Muscle of back (tissue), 11 donors: ENCODE measurements around the gene ARMH4. TPM values are rescaled to one million over a fixed set of nuclear protein-coding genes. Genes with fewer than 3 reads are reported as not detected.

Experiments
- DNase-seq, 3 donors: peaks; one replicate each; pipeline versions ENCODE4 v3.0.0 to v3.0.0-alpha.2; 2013
- polyA plus RNA-seq, 10 donors: library from polyadenylated mRNA; unstranded; fragments of 120-200 nt; gene quantifications; one replicate each; pipeline ENCODE4 v1.2.1, GENCODE V29; 2013; ENCODE audit not compliant: insufficient read length in 10 of 10

ARMH4 gene
- polyA plus RNA-seq, 10 donors: 7.1 to 14.9 (median 12.1) TPM

DNA sequence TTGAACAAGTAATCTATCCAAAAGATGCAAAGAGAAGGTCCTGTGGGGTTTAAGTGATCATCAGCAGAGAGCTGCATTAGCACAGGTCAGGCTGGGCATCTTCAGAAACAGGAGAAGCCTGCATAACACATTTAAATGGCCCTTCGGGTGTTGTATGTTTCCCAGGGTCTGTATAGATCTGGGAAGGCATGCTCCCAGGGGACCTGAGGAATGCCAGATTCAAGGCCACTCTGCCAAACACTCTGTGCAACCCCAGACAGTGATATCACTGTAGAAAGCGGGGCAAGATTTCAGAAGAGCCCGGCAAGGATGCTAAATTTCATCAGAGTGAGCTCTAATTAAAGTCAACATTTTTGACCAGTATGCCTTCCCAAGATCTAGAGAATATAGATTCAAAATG is 92.9 kb downstream of the ARMH4 start:
- no peak for DNase-seq

DNA sequence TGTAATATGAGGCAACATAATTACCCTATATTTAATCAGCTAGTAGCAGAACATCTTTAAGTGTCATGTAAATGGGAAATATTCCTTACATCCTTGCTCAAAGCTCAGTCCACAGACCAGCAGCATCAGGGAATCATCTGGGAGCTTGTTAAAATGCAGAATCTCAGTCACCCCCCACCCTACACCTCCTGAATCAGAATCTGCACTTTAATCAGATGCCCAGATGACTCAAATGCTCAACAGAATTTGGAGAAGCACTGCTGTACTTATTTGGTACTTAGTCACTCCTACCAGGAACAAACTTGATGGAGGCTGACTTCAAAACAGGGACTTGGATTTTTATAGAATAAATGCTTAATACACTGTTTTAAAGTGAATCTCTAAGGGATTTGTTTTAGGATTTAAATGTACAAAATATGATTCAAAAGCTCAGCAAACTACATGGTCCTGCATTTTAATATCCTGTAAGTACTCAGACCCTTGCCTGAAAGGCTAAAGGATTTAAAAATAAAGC is 96.5 kb downstream of the ARMH4 start:
- DNase-seq: no peak

GRCh38 chr14:58054100-58054499 is 97.9 kb downstream of the ARMH4 start:
- DNase-seq: peak in 2 of 3 donors; percentile 5 to 9

DNA sequence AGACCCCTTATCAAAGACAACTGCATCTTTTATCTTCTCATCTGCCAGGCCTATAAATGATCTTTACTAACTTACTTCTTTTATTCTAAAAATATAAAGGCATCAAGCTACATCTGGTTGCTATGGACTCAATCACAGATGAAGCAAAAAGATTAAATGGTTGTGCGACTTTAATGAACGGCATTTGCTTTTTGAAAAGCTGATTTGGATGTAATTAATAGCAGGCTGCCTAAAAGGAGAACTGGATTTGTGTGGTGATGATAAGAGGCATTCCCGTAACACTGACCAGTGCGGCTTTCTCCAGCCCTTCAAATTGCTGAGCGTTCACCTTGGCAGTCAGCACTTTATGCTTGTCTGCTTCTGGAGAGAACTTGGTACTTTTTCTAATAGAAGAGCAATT is 103.8 kb downstream of the ARMH4 start:
- DNase-seq: no peak

DNA sequence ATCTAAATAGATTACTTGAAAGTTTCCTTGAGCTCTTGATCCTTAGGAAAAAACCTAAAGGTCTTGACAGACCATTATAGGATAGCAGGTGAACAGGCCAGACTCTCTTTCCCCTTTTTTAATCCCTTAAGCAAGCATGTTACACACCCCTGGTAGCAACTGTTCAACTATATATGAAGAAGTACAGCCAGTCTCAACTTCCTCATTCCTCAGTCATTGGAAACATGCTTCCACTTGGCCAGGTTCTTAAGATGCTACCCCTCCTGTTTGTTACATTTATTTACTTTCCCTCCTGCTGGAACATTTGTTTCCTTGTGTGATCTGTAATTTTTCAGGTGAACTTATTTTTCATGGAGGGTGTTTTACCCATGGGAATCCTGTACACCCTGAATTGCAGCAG is 124.1 kb downstream of the ARMH4 start:
- DNase-seq: no peak

DNA sequence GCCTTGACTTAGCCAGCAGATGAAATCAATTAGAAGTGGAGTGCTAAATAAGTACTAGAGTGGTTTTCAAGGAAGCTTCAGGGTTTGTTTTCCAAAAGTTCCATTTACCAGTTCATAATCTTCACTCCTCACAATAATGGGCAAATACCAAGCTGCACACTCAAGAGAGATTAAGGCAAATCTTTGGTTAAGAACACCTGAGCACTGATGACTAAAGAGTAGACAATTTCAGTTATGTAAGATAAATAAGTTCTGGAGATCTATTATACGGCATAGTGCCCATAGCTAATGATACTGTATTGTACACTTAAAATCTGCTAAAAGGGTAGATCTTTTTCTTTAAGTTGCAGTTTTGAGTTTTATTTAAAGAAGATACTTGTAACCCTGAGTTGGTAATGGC is 125.0 kb downstream of the ARMH4 start:
- DNase-seq: no peak

- DNase-seq: no peak
Measured at GRCh38 chr14:58026219-58026618, 125.8 kb downstream of the ARMH4 start.

GRCh38 chr14:58014778-58015177 is 137.2 kb downstream of the ARMH4 start:
- DNase-seq: no peak

GRCh38 chr14:58002618-58003017 is 149.4 kb downstream of the ARMH4 start:
- DNase-seq: no peak

DNA sequence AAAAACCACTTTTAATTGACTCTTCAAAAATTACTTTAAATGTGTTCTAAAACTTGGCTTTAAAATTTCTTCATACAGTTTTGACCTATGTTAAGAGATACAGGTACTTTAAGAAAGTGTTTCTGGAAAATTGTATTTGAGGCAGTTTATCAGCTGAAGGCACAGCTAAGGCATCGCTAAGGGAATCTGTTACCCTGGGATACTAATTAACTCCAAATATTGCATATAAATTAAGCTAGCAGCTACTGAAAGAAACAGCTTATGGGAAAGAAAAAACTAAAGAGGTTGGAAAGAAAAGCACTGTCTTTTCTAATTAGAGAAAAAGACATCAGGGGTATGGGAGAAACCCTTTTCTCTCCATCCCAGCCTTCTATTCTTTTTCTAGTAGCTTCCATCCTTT is 152.0 kb downstream of the ARMH4 start:
- no peak for DNase-seq

DNA sequence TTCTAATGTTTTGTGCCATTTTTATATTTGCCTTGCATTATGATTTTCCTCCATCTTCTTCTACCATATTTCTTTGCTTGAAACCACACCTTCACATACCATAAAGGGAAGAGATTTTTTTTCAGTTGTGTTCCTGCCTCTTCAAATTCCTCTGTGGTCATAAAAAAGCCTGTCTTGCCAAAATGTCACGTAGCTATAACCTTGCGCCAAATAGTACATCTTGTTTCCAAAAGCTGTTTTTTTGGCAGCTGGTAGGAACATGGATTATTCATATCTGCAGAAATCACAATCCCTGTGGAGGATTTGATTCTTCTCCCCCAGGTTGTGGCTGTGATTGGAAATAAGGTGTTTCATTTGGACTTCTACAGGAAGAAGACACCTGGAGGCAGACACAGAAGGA is 152.5 kb downstream of the ARMH4 start:
- no peak for DNase-seq

DNA sequence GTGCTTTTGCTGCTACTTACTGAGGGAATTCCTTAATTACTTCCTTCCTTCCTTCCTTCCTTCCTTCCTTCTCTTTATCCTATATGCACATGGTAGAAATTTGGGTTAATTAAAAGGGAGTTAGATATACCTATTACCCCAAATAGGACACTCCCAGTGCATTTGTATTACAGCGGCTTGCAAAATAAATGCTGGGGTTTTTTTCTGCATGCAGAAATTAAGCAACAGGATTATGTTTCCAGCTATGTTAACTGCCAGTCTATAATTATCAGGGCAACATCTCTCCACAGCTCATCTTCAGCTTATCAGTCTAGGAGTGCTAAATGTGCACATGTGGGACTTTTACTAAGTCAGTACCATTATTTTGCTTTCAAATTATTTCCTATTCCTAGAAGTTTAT is 153.2 kb downstream of the ARMH4 start:
- no peak for DNase-seq

DNA sequence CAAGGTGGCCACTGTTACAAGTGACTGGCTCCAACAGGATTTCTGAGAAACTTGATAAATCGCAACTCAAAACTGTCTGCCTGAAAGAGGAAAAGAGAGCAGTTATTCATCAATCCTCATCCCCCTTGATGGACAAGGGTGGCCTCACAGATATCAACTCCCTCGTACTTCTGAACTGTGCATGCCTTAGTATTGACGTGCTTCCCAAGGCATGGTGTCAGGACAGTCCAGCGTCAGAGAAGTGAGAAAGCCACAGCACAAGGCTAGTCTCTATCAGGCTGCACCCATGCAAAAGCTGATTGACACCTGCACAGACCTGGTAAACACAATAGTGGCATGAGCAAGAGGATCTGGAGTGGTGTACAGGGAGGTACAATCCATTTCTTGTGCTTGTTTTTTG is 160.7 kb downstream of the ARMH4 start:
- no peak for DNase-seq

GRCh38 chr14:57988445-57988844 is 163.6 kb downstream of the ARMH4 start:
- DNase-seq: no peak

GRCh38 chr14:57987596-57988300 is 164.3 kb downstream of the ARMH4 start:
- DNase-seq: no peak

DNA sequence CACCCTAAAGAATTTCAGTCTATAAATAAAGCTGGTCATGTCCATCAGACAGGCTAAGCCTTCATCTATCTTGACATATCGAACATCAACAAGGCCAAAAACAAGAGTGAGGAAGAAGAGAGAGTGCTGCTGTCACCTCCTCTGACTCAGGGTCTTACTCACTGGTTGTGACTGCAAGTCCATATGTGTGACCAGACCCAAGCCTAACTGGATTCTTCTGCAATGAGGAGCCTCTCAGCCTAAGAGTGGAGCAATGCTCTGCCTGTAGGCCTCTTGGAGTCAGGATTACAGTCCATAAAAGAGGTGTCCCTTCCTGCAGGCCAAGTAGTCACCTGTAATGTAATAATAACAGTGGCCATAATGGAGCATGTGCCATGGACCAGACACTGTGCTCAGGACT is 165.0 kb downstream of the ARMH4 start:
- no peak for DNase-seq

DNA sequence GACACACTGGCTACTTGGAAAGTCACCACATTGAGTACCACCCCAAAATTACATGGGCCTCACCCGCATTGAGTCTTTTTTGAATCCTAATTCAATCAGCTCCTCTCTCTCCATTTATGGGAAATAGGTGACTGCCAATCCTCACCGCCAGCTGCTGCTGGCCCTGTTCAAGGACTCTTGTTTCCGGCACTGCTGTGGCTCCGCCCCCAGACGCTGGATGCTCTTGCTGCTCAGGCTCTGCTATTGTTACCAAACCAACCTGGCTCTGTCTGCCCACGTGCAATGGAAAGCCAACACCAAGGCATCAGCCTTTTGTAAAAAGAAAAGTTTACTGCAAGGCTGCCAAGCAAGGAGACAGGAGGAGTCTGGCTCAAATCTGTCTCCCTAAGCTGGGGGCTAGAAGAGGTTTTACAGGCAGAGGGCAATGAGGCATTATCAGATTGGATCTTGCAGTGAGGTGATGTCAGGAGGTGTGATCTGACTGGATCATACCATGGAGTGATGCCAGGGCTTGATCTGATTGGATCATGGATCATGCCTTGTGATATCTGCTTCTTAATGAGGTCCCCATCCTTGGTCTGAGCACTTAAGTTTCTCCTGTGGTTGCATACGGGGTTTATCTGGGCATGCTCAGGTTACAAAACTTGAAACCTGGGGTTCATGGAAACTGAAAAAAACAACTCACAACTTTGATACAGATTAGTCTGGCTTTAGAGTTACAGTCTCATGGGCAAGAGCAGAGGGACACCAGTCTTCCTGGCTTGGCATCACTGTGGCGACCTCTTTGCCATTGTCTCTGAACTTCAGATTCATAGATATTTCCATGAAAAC is 169.0 kb downstream of the ARMH4 start:
- DNase-seq: peak in 1 of 3 donors; percentile 27

DNA sequence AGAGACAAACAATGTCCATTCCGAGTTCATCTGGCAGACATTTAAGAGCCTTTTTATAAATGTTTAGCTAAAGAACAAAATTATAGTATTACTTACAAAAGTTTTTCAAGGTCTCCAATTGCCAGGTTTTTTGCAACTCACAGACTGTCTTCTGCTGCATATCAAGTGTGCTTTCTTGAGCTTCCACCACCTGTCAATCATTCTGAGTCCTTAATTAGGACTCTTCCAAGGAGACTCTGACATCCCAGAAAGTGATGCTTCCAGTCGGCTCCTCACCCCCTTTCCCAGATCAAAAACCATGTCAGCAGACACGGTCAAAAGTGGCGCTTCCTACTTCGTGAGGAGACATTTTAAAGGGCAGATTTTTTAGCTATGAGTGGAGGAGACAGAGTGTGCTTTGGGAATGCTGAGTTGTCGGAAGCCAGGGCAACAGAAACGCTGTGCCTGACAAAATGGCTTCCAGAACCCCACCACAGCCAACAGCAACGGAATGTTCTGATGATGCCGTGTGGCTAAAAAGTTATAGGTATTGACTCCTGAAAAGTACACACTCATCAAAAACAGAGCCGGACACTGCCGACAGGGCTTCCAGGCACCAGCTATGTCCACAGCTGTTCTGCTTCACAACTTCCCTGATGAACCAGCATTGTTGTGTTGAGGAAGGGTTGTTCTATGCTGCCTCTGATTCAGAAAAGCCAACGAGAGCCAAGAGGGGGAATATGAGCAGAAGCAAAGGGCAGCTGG is 170.0 kb downstream of the ARMH4 start:
- DNase-seq: no peak

DNA sequence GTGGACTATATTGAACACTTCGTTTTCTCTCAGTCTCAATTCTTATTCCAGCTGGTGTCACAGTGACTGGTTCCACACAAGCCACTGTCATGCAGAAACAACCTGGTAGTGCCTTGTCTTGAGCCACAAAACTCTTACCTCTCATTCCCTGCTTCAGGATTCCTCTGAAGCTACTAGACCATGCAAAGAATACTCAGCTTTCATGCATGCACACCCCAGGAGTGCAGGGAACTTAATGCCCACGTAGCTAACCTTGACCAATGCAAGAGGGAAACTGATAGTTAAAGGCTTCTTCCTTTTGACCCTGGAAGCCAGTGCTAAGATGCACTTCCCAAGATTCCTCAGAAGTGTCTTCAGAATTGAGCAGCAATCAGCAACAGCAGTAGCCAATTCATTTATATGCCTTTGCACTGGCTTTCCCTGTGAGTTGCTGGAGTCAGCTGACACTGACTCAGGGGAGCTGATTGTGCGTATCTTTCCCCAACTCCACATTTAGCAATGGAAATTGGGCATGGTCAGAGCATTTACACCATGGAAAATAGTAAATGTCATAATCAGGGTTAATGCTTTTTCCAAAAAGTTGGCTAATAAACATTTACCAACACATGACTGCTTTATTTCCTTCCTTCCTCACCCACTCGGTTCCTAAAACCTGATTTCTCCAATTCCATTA is 172.5 kb downstream of the ARMH4 start:
- no peak for DNase-seq

DNA sequence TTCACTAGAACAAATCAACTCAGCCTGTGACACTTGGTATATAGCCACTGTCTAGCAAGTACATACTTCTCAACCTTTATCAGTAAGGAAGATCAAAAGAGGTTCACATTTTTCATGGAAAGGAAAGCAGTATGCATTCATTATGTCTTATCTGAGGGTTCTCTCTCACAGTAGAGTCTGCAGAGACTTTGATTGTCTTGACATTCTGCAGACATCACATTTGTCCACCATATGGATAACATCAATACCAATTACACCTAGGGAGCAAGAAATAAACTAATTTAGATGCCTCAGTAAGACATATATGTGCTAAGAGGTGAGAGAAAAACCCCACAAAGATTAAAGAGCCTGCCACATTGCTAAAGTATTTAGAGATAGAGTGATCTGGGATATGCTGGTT is 175.3 kb downstream of the ARMH4 start:
- no peak for DNase-seq

- DNase-seq: no peak
Measured at GRCh38 chr14:57974896-57975295, 177.1 kb downstream of the ARMH4 start.

GRCh38 chr14:57970594-57970993 is 181.4 kb downstream of the ARMH4 start:
- no peak for DNase-seq
